Uterus (tissue), 4 donors: Measurements from ENCODE around the gene CROT. TPM values are rescaled to one million over a fixed set of nuclear protein-coding genes. Genes with fewer than 3 reads are reported as not detected.

Experiments
- DNase-seq, 2 donors: peaks; one replicate each; pipeline ENCODE4 v3.0.0-alpha.2; 2019 to 2020
- H3K27ac ChIP-seq, 2 donors: fragments of 200-600 bp; sonication (generic); 1 replicate in 1 of 2; 2 replicates in 1 of 2; pipeline ENCODE4 v1.5.1; 2016 to 2018
- H3K27me3 ChIP-seq, 2 donors: fragments of 200-600 bp; sonication (generic); one replicate each; pipeline ENCODE4 v1.5.1; 2018 to 2019; ENCODE audit warnings: control low read depth in 1 of 2
- H3K36me3 ChIP-seq, 2 donors: fragments of 200-600 bp; sonication (generic); one replicate each; pipeline ENCODE4 v1.5.1; 2019; ENCODE audit warnings: control low read depth in 1 of 2
- H3K4me1 ChIP-seq, 2 donors: fragments of 200-600 bp; sonication (generic); one replicate each; pipeline ENCODE4 v1.5.1; 2018 to 2019; ENCODE audit warnings: control low read depth in 1 of 2
- H3K4me3 ChIP-seq, 2 donors: fragments of 200-600 bp; sonication (generic); 1 replicate in 1 of 2; 2 replicates in 1 of 2; pipeline ENCODE4 v1.5.1; 2018 to 2019; ENCODE audit warnings: mild to moderate bottlenecking in 1 of 2
- H3K9me3 ChIP-seq, 2 donors: fragments of 200-600 bp; sonication (generic); one replicate each; pipeline ENCODE4 v1.5.1; 2019; ENCODE audit warnings: control low read depth in 1 of 2
- POLR2A ChIP-seq, 2 donors: fragments of 450-650 bp; IDR thresholded peaks; one replicate each; pipeline ENCODE4 v1.6.1; 2016; ENCODE audit warnings: antibody characterized with exemption in 2 of 2, mild to moderate bottlenecking in 1 of 2, moderate library complexity in 1 of 2
- intact Hi-C: fragments of 100-400 bp; cut with DNase I; formaldehyde crosslinking; loops from one replicate; pipeline ENCODE4 v1.15.1; 2023; ENCODE audit warnings: low total_unique reads
- total RNA-seq, 4 donors: library from RNA; depleted of rRNA in 3 of 4; stranded (reverse); fragments of >200 nt in 3 of 4; gene quantifications; one replicate each; pipeline versions ENCODE4 v1.1.0 to v1.2.4, GENCODE V29; 2014 to 2023
- TF ChIP-seq, protein P1 (sequence below), 4 experiments: fragments of 200-600 bp in 2 of 4; fragments of 450-650 bp in 2 of 4; sonication (generic) in 2 of 4; IDR thresholded peaks; one replicate each; pipeline ENCODE4 v1.5.1; 2016 to 2019; ENCODE audit warnings: antibody characterized with exemption in 4 of 4, mild to moderate bottlenecking in 2 of 4, moderate library complexity in 1 of 4
- donor health status: DM: yes; HTN: yes; CAD: no.

Gene CROT
- 10 to 100 TPM in 2 of 4 donors, 1 to 10 TPM in 2; 4.1 to 43.0 (median 14.0) TPM for total RNA-seq

GRCh38 chr7:87345166-87345927, at the start of gene CROT:
CROT (plus strand) TSS chr7:87345664; CDS start chr7:87349069, 3,405 bp downstream.
- Histone ChIP-seq H3K36me3 (no peaks in the 10 kb centered on the region), H3K4me1 (peaks cover 0 to 8% of the 10 kb centered on the region in 2 donors), H3K27ac (peak within 1 kb of the TSS; percentile 84 to 89), H3K4me3 (peak within 1 kb of the TSS; percentile 60 to 72), H3K27me3 (no peaks in the 10 kb centered on the region), H3K9me3 (no peaks in the 10 kb centered on the region)
- peak; percentile 74 to 79 for TF ChIP-seq POLR2A (IDR thresholded peaks at IDR 0.05)
- TF ChIP-seq, protein P1, sequence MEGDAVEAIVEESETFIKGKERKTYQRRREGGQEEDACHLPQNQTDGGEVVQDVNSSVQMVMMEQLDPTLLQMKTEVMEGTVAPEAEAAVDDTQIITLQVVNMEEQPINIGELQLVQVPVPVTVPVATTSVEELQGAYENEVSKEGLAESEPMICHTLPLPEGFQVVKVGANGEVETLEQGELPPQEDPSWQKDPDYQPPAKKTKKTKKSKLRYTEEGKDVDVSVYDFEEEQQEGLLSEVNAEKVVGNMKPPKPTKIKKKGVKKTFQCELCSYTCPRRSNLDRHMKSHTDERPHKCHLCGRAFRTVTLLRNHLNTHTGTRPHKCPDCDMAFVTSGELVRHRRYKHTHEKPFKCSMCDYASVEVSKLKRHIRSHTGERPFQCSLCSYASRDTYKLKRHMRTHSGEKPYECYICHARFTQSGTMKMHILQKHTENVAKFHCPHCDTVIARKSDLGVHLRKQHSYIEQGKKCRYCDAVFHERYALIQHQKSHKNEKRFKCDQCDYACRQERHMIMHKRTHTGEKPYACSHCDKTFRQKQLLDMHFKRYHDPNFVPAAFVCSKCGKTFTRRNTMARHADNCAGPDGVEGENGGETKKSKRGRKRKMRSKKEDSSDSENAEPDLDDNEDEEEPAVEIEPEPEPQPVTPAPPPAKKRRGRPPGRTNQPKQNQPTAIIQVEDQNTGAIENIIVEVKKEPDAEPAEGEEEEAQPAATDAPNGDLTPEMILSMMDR (IDR thresholded peaks at IDR 0.05), result peak in 1 of 4 experiments; percentile 15
- intact Hi-C loops, result no loop called here
- peak; percentile 95 for DNase-seq

GRCh38 chr7:87300756-87301155, 44.7 kb upstream of the CROT start:
- Histone ChIP-seq H3K27ac (no peak overlapping the region), H3K4me3 (no peak overlapping the region), H3K4me1 (no peaks in the 10 kb centered on the region), H3K36me3 (no peaks in the 10 kb centered on the region), H3K9me3 (no peaks in the 10 kb centered on the region), H3K27me3 (no peaks in the 10 kb centered on the region)
- TF ChIP-seq POLR2A (IDR thresholded peaks at IDR 0.05), result no peak
- no peak for DNase-seq
- intact Hi-C loops, result no loop called here

DNA sequence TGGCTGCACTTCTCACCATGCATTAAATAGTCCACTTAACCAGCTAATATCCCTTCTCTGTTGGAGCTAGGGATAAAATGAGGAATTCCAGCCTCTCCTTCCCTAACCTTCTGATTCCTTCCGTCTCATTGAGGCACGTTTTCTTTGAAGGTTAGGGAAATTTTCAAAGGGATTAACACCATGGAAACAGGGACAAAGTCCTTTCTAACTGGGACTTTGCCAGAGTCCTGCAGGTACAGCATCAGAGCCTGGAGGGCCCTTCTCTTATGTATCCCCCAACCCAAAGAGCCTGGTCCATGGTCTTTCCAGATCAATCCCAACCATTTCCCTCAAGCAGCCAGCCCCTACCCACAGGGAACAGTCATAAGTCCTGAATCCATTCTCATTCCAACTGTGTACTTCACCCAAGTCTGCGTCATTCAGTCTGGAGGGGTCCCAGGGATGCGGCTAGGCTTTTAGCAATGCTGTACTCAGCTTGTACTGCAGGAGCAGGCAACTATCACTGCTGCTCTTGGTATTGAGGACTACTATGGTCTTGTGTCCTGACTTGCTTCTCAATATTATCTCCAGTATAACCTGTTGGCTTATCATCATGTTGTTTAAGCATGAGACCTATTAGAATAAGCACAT, 34.6 kb upstream of the CROT start:
- Histone ChIP-seq H3K4me1 (no peaks in the 10 kb centered on the region), H3K36me3 (no peaks in the 10 kb centered on the region), H3K27ac (no peak overlapping the region), H3K27me3 (no peaks in the 10 kb centered on the region), H3K9me3 (no peaks in the 10 kb centered on the region), H3K4me3 (no peak overlapping the region)
- intact Hi-C loops, result loop anchor here (5.0 kb wide), 1 partner anchor 106 kb away; no protein-coding TSS in a partner anchor
- no peak for DNase-seq
- TF ChIP-seq, protein P1 (IDR thresholded peaks at IDR 0.05), result no peak
- no peak for TF ChIP-seq POLR2A (IDR thresholded peaks at IDR 0.05)

DNA sequence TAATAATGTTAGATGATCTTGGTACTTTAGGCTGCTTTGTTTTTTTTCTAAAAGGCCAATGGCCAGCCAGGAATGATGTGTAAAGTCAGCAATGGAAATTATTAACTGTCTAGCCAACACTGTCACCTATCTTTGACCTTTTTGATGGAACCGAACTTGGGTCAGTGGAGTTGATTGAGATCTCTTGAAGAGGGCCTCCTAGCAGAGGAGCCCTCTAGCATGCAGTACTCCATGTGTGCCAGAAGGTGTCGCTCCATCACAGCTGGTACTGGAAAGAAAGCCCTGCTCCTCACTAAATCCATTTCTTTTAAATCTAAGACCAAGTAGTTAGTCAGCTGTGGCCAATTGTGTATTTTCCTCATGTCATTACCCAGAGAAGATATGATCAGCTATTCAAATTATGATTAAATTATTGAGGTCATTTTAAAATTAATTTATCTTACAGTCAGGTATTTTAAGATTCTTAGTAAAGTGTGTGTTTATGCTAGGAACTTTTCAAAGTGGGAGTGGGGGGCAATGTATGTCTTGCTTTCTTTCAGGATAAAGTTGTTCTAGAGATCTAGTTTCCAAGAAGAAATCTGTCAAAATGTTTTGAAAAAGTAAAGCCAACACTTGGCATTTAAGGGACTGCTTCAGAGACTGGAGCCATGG, 33.1 kb upstream of the CROT start:
- H3K4me1 ChIP-seq, result no peaks in the 10 kb centered on the region
- no peaks in the 10 kb centered on the region for H3K27me3 ChIP-seq
- no peak overlapping the region for H3K4me3 ChIP-seq
- H3K36me3 ChIP-seq, result no peaks in the 10 kb centered on the region
- no peak overlapping the region for H3K27ac ChIP-seq
- H3K9me3 ChIP-seq, result no peaks in the 10 kb centered on the region
- DNase-seq, result peak; percentile 45
- no peak for TF ChIP-seq POLR2A (IDR thresholded peaks at IDR 0.05)
- TF ChIP-seq, protein P1 (IDR thresholded peaks at IDR 0.05), result peak; percentile 87 to 93 (median 90)
- intact Hi-C loops, result loop anchor here (5.0 kb wide), 1 partner anchor 105 kb away; no protein-coding TSS in a partner anchor

GRCh38 chr7:87316097-87316700, 29.3 kb upstream of the CROT start:
- DNase-seq, result no peak
- Histone ChIP-seq H3K4me1 (no peaks in the 10 kb centered on the region), H3K36me3 (no peaks in the 10 kb centered on the region), H3K4me3 (no peak overlapping the region), H3K27ac (no peak overlapping the region), H3K27me3 (no peaks in the 10 kb centered on the region), H3K9me3 (no peaks in the 10 kb centered on the region)
- TF ChIP-seq POLR2A (IDR thresholded peaks at IDR 0.05), result no peak
- TF ChIP-seq, protein P1 (IDR thresholded peaks at IDR 0.05), result no peak
- intact Hi-C loops, result no loop called here
